Measurements from ENCODE around the gene PNPLA6. TPM values are rescaled to one million over a fixed set of nuclear protein-coding genes. Genes with fewer than 3 reads are reported as not detected.

Gene PNPLA6
- total and polyA plus RNA-seq, 5 donors from 2014 or later = 6.6 to 106 (median 7.5) TPM

- Mint-ChIP-seq H3K27ac (no peak overlapping the region), H3K4me1 (peaks cover 0 to 6% (median 3%) of the 10 kb centered on the region in 4 donors), H3K4me3 (no peak overlapping the region), H3K9me3 (peaks cover 0 to 3% (median 0%) of the 10 kb centered on the region in 7 donors), H3K36me3 (no peaks in the 10 kb centered on the region), H3K27me3 (peaks cover 47% of the 10 kb centered on the region)
- Histone ChIP-seq H3K27ac (ENCODE audit: insufficient read depth, low read length, poor library complexity, severe bottlenecking) (no peak overlapping the region), H3K4me1 (ENCODE audit: control insufficient read depth, insufficient read depth, low read length, poor library complexity, severe bottlenecking) (peaks cover 4% of the 10 kb centered on the region), H3K27me3 (ENCODE audit: control insufficient read depth, insufficient read depth, low read length) (no peaks in the 10 kb centered on the region), H3K36me3 (ENCODE audit: control insufficient read depth, insufficient read depth, low read length) (no peaks in the 10 kb centered on the region), H3K9me3 (ENCODE audit: control insufficient read depth in 2 of 2, low read length in 2 of 2) (no peaks in the 10 kb centered on the region), H3K4me3 (ENCODE audit: low read depth, low read length) (no peak overlapping the region)
- ATAC-seq (ENCODE audit: low read depth in 2 of 2) (no peak), DNase-seq (no peak)
These were observed 38.2 kb upstream of the PNPLA6 start for GRCh38 chr19:7497292-7497691.

DNA sequence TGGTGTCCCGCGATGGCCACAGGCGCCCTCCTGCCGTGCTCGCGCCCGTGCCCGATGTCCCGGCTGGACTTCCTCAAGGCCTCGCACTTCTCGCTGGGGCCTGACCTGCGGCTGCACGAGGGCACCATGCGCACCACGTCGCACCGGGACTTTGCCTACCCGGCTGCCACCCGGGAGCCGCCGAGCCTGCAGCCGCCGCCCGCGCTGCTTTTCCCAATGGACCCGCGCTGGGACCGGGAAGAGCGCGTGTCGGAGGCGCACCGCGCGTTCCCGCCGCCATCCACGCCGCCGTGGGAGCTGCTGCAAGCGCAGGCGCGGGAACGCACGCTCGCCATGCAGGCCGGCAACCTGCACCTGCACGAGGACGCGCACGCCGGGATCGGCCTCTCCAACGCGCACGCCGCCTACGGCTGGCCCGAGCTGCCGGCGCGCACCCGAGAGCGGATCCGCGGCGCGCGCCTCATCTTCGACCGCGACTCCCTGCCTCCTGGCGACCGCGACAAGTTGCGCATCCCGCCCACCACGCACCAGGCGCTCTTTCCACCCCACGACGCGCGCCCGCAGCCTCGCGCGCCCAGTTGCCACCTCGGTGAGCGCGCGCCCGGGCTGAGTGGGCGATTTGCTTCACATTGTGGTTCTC is 34.6 kb upstream of the PNPLA6 start:
- H3K27ac Mint-ChIP-seq = no peak overlapping the region
- no peak overlapping the region for H3K4me3 ChIP-seq (ENCODE audit: low read depth, low read length)
- no peaks in the 10 kb centered on the region for H3K36me3 Mint-ChIP-seq
- H3K4me1 Mint-ChIP-seq = peaks cover 0 to 13% (median 8%) of the 10 kb centered on the region in 4 donors
- peaks cover 5% of the 10 kb centered on the region for H3K27me3 ChIP-seq (ENCODE audit: control insufficient read depth, insufficient read depth, low read length)
- DNase-seq (peak in 1 of 3 donors; percentile 57), ATAC-seq (ENCODE audit: low read depth in 2 of 2) (no peak)
- H3K4me3 Mint-ChIP-seq = no peak overlapping the region
- H3K27me3 Mint-ChIP-seq = peaks cover 57% of the 10 kb centered on the region
- H3K36me3 ChIP-seq (ENCODE audit: control insufficient read depth, insufficient read depth, low read length) = no peaks in the 10 kb centered on the region
- no peaks in the 10 kb centered on the region for H3K9me3 ChIP-seq (ENCODE audit: control insufficient read depth in 2 of 2, low read length in 2 of 2)
- peaks cover 12% of the 10 kb centered on the region for H3K4me1 ChIP-seq (ENCODE audit: control insufficient read depth, insufficient read depth, low read length, poor library complexity, severe bottlenecking)
- no peak overlapping the region for H3K27ac ChIP-seq (ENCODE audit: insufficient read depth, low read length, poor library complexity, severe bottlenecking)
- peaks cover 0 to 3% (median 0%) of the 10 kb centered on the region in 7 donors for H3K9me3 Mint-ChIP-seq

GRCh38 chr19:7502552-7502951 is 33.0 kb upstream of the PNPLA6 start:
- no peaks in the 10 kb centered on the region for H3K36me3 ChIP-seq (ENCODE audit: control insufficient read depth, insufficient read depth, low read length)
- Mint-ChIP-seq H3K27me3 (peaks cover 59% of the 10 kb centered on the region), H3K4me1 (peaks cover 0 to 19% (median 8%) of the 10 kb centered on the region in 4 donors), H3K9me3 (peaks cover 0 to 4% (median 0%) of the 10 kb centered on the region in 7 donors), H3K4me3 (no peak overlapping the region), H3K27ac (no peak overlapping the region), H3K36me3 (no peaks in the 10 kb centered on the region)
- H3K27ac ChIP-seq (ENCODE audit: insufficient read depth, low read length, poor library complexity, severe bottlenecking) = no peak overlapping the region
- no peak for ATAC-seq (ENCODE audit: low read depth in 2 of 2)
- no peak overlapping the region for H3K4me3 ChIP-seq (ENCODE audit: low read depth, low read length)
- H3K4me1 ChIP-seq (ENCODE audit: control insufficient read depth, insufficient read depth, low read length, poor library complexity, severe bottlenecking) = peaks cover 12% of the 10 kb centered on the region
- DNase-seq = no peak
- peaks cover 5% of the 10 kb centered on the region for H3K27me3 ChIP-seq (ENCODE audit: control insufficient read depth, insufficient read depth, low read length)
- H3K9me3 ChIP-seq (ENCODE audit: control insufficient read depth in 2 of 2, low read length in 2 of 2) = no peaks in the 10 kb centered on the region

GRCh38 chr19:7504684-7505083 is 30.8 kb upstream of the PNPLA6 start:
- H3K36me3 ChIP-seq (ENCODE audit: control insufficient read depth, insufficient read depth, low read length) = no peaks in the 10 kb centered on the region
- no peak overlapping the region for H3K27ac Mint-ChIP-seq
- H3K27me3 ChIP-seq (ENCODE audit: control insufficient read depth, insufficient read depth, low read length) = peaks cover 5% of the 10 kb centered on the region
- H3K27me3 Mint-ChIP-seq = peaks cover 60% of the 10 kb centered on the region
- ATAC-seq (ENCODE audit: low read depth in 2 of 2) = no peak
- peaks cover 0 to 19% (median 4%) of the 10 kb centered on the region in 4 donors for H3K4me1 Mint-ChIP-seq
- H3K4me3 ChIP-seq (ENCODE audit: low read depth, low read length) = no peak overlapping the region
- DNase-seq = no peak
- no peak overlapping the region for H3K4me3 Mint-ChIP-seq
- peaks cover 12% of the 10 kb centered on the region for H3K4me1 ChIP-seq (ENCODE audit: control insufficient read depth, insufficient read depth, low read length, poor library complexity, severe bottlenecking)
- H3K9me3 ChIP-seq (ENCODE audit: control insufficient read depth in 2 of 2, low read length in 2 of 2) = no peaks in the 10 kb centered on the region
- peaks cover 0 to 1% (median 0%) of the 10 kb centered on the region in 7 donors for H3K9me3 Mint-ChIP-seq
- no peak overlapping the region for H3K27ac ChIP-seq (ENCODE audit: insufficient read depth, low read length, poor library complexity, severe bottlenecking)
- H3K36me3 Mint-ChIP-seq = no peaks in the 10 kb centered on the region

GRCh38 chr19:7505288-7505681 is 30.2 kb upstream of the PNPLA6 start:
- Mint-ChIP-seq H3K4me3 (peak overlapping the region in 1 of 4 donors; percentile 47), H3K27me3 (peaks cover 56% of the 10 kb centered on the region), H3K27ac (no peak overlapping the region), H3K9me3 (peaks cover 0 to 4% (median 0%) of the 10 kb centered on the region in 7 donors), H3K36me3 (no peaks in the 10 kb centered on the region), H3K4me1 (peaks cover 0 to 19% (median 4%) of the 10 kb centered on the region in 4 donors)
- Histone ChIP-seq H3K36me3 (ENCODE audit: control insufficient read depth, insufficient read depth, low read length) (no peaks in the 10 kb centered on the region), H3K27ac (ENCODE audit: insufficient read depth, low read length, poor library complexity, severe bottlenecking) (no peak overlapping the region), H3K9me3 (ENCODE audit: control insufficient read depth in 2 of 2, low read length in 2 of 2) (no peaks in the 10 kb centered on the region), H3K4me1 (ENCODE audit: control insufficient read depth, insufficient read depth, low read length, poor library complexity, severe bottlenecking) (peaks cover 12% of the 10 kb centered on the region), H3K4me3 (ENCODE audit: low read depth, low read length) (no peak overlapping the region), H3K27me3 (ENCODE audit: control insufficient read depth, insufficient read depth, low read length) (peaks cover 5% of the 10 kb centered on the region)
- DNase-seq (no peak), ATAC-seq (ENCODE audit: low read depth in 2 of 2) (no peak)

DNA sequence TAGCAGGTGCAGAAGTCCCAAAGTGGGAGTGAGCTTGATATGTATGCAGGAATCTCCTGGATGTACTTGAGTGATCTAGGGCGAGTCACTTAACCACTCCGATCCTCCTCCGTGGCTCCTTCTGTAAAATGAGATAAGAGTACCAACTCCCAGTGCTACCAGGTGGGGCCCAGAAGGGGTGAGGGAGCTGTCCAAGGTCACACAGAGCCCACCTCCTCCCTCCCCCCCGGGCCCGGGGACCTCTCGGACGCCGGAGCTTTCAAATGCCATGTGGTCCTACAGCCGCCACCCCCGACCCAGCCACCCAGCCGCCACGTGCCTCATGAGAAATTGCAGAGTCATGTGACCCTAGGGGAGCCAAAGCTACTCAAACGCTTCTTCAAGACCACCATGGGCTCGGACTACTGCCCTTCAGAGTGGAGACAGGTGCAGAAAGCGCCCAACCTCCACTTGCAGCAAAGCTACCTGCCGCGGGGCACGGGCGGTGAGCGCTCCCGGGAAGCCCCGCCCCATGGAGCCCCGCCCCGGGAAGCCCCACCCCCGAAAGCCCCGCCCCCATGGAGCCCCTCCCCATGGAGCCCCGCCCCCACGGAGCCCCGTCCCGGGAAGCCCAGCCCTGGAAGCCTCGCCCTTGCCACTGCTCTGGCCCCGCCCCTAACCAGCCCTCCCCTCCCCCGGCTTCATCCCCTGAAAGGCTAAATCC is 29.7 kb upstream of the PNPLA6 start:
- Mint-ChIP-seq H3K9me3 (peaks cover 0 to 4% (median 0%) of the 10 kb centered on the region in 7 donors), H3K27ac (no peak overlapping the region), H3K4me3 (no peak overlapping the region), H3K36me3 (no peaks in the 10 kb centered on the region), H3K27me3 (peaks cover 55% of the 10 kb centered on the region), H3K4me1 (peaks cover 0 to 19% (median 4%) of the 10 kb centered on the region in 4 donors)
- Histone ChIP-seq H3K9me3 (ENCODE audit: control insufficient read depth in 2 of 2, low read length in 2 of 2) (no peaks in the 10 kb centered on the region), H3K27me3 (ENCODE audit: control insufficient read depth, insufficient read depth, low read length) (peaks cover 5% of the 10 kb centered on the region), H3K27ac (ENCODE audit: insufficient read depth, low read length, poor library complexity, severe bottlenecking) (no peak overlapping the region), H3K4me1 (ENCODE audit: control insufficient read depth, insufficient read depth, low read length, poor library complexity, severe bottlenecking) (peaks cover 11% of the 10 kb centered on the region), H3K36me3 (ENCODE audit: control insufficient read depth, insufficient read depth, low read length) (no peaks in the 10 kb centered on the region), H3K4me3 (ENCODE audit: low read depth, low read length) (no peak overlapping the region)
- DNase-seq = no peak
- peak; percentile 14 to 38 for ATAC-seq (ENCODE audit: low read depth in 2 of 2)

DNA sequence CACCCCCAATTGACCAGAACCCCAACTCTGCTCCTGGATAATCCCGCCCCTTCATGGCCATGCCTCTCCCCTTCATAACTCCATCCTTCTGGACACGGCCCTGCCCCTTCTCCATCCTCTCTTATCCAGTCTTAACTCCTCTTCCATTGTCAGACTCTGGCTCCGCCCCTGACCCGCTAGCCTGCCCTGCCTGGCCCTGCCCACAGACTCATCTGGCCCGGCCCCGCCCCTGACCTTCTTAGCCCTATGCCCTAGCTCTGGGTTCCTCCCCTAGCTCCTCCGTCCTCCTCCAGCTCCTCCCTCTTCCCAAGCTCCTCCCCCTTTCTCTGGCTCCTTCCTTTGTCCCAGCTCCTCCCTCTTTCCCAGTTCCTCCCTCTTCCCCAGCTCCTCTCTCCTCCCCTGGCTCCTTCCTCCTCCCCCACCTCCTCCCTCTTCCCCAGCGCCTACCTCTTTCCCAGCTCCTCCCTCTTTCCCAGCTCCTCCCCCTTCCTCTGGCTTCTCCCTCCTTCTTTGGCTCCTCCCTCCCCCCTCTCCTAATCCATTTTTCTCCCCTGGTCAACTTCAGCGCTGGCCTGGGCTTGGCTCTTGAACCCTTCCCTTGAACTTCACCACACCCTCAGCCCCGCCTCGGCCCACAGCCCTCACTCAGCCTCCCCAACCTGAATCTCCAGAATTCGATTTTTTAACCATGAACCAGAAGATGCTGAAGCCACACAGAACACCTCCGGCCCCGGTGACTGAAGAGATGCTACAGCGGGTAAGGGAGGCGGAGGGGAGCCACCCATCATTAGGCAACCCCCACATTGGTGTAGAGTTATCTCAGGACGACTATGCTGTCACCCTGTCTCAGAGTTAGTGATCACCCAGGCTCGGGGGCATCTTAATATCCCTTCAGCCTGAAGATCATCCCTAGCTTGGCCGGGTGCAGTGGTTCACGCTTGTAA is 28.9 kb upstream of the PNPLA6 start:
- ATAC-seq (ENCODE audit: low read depth in 2 of 2) (peak; percentile 35 to 63), DNase-seq (peak in 2 of 3 donors; percentile 23 to 38)
- H3K36me3 ChIP-seq (ENCODE audit: control insufficient read depth, insufficient read depth, low read length) = no peaks in the 10 kb centered on the region
- Mint-ChIP-seq H3K36me3 (no peaks in the 10 kb centered on the region), H3K4me1 (peaks cover 0 to 16% (median 4%) of the 10 kb centered on the region in 4 donors), H3K27me3 (peaks cover 50% of the 10 kb centered on the region), H3K4me3 (no peak overlapping the region), H3K27ac (no peak overlapping the region), H3K9me3 (peaks cover 0 to 4% (median 0%) of the 10 kb centered on the region in 7 donors)
- no peak overlapping the region for H3K27ac ChIP-seq (ENCODE audit: insufficient read depth, low read length, poor library complexity, severe bottlenecking)
- peaks cover 9% of the 10 kb centered on the region for H3K4me1 ChIP-seq (ENCODE audit: control insufficient read depth, insufficient read depth, low read length, poor library complexity, severe bottlenecking)
- peaks cover 5% of the 10 kb centered on the region for H3K27me3 ChIP-seq (ENCODE audit: control insufficient read depth, insufficient read depth, low read length)
- H3K4me3 ChIP-seq (ENCODE audit: low read depth, low read length) = no peak overlapping the region
- H3K9me3 ChIP-seq (ENCODE audit: control insufficient read depth in 2 of 2, low read length in 2 of 2) = no peaks in the 10 kb centered on the region
